ACC112 (cell line): ENCODE data around the gene LRWD1.
"Not testable (repeated sequence)": the region's sequence is repeated elsewhere in the genome, so short reads cannot be mapped to it uniquely, and the experiment has no call there.

ENCODE experiments used
- H2AFZ ChIP-seq: fragments of 200-600 bp; sonication (generic); one replicate; pipeline ENCODE4 v1.6.0; 2017; ENCODE audit warnings: antibody characterized with exemption, low read length; ENCODE audit not compliant: unreplicated experiment
- H3K27ac ChIP-seq: fragments of 200-600 bp; sonication (generic); 2 replicates; pipeline ENCODE4 v1.5.1; 2014; ENCODE audit warnings: low read depth, mild to moderate bottlenecking, antibody characterized with exemption, low read length, moderate library complexity
- H3K27me3 ChIP-seq: fragments of 200-600 bp; sonication (generic); 2 replicates; pipeline ENCODE4 v1.6.1; 2014; ENCODE audit warnings: mild to moderate bottlenecking, antibody characterized with exemption, low read length, moderate library complexity, mixed read lengths; ENCODE audit not compliant: insufficient read depth
- H3K36me3 ChIP-seq: fragments of 200-600 bp; sonication (generic); 2 replicates; pipeline ENCODE4 v1.6.1; 2016; ENCODE audit warnings: mild to moderate bottlenecking, antibody characterized with exemption, low read length, moderate library complexity, mixed read lengths; ENCODE audit not compliant: insufficient read depth
- H3K4me1 ChIP-seq: fragments of 200-600 bp; sonication (generic); one replicate; pipeline ENCODE4 v1.6.1; 2016; ENCODE audit warnings: low read length, mixed read lengths; ENCODE audit not compliant: insufficient read depth, unreplicated experiment, control insufficient read depth
- H3K4me3 ChIP-seq: fragments of 200-600 bp; sonication (generic); 2 replicates; pipeline ENCODE4 v1.5.1; 2014; ENCODE audit warnings: mild to moderate bottlenecking, low read depth, low read length
- H3K79me2 ChIP-seq: fragments of 200-600 bp; sonication (generic); one replicate; pipeline ENCODE4 v1.6.0; 2016; ENCODE audit warnings: low read length; ENCODE audit not compliant: control insufficient read depth, unreplicated experiment, insufficient read depth

The LRWD1 gene

GRCh38 chr7:102481962-102482361 is 17.2 kb downstream of the LRWD1 start:
- not testable (repeated sequence) for H3K4me1 ChIP-seq, H3K36me3 ChIP-seq, H3K79me2 ChIP-seq, H3K27me3 ChIP-seq, H3K27ac ChIP-seq, H3K4me3 ChIP-seq, H2AFZ ChIP-seq

GRCh38 chr7:102484317-102484716 is 19.5 kb downstream of the LRWD1 start:
- H3K27me3 ChIP-seq, H3K79me2 ChIP-seq, H3K27ac ChIP-seq, H3K4me3 ChIP-seq, H3K36me3 ChIP-seq, H3K4me1 ChIP-seq, H2AFZ ChIP-seq: not testable (repeated sequence)

- not testable (repeated sequence) for H2AFZ ChIP-seq, H3K4me1 ChIP-seq, H3K79me2 ChIP-seq, H3K36me3 ChIP-seq, H3K4me3 ChIP-seq, H3K27me3 ChIP-seq, H3K27ac ChIP-seq
Observed at GRCh38 chr7:102490529-102491075, 25.8 kb downstream of the LRWD1 start.

- H3K79me2 ChIP-seq, H2AFZ ChIP-seq, H3K4me3 ChIP-seq, H3K27me3 ChIP-seq, H3K36me3 ChIP-seq, H3K27ac ChIP-seq, H3K4me1 ChIP-seq: not testable (repeated sequence)
Observed at GRCh38 chr7:102493220-102493935, 28.6 kb downstream of the LRWD1 start.

- not testable (repeated sequence) for H3K27me3 ChIP-seq, H2AFZ ChIP-seq, H3K4me3 ChIP-seq, H3K4me1 ChIP-seq, H3K27ac ChIP-seq, H3K36me3 ChIP-seq, H3K79me2 ChIP-seq
Observed at GRCh38 chr7:102494026-102494425, 29.2 kb downstream of the LRWD1 start.

GRCh38 chr7:102494473-102495149 is 29.8 kb downstream of the LRWD1 start:
- H3K4me3 ChIP-seq, H3K27me3 ChIP-seq, H2AFZ ChIP-seq, H3K79me2 ChIP-seq, H3K36me3 ChIP-seq, H3K4me1 ChIP-seq, H3K27ac ChIP-seq: not testable (repeated sequence)

- H3K4me3 ChIP-seq, H3K36me3 ChIP-seq, H2AFZ ChIP-seq, H3K27me3 ChIP-seq, H3K27ac ChIP-seq, H3K4me1 ChIP-seq, H3K79me2 ChIP-seq: not testable (repeated sequence)
Observed at GRCh38 chr7:102496861-102497260, 32.1 kb downstream of the LRWD1 start.

GRCh38 chr7:102497308-102497707 is 32.5 kb downstream of the LRWD1 start:
- not testable (repeated sequence) for H3K27me3 ChIP-seq, H2AFZ ChIP-seq, H3K4me3 ChIP-seq, H3K36me3 ChIP-seq, H3K27ac ChIP-seq, H3K79me2 ChIP-seq, H3K4me1 ChIP-seq

GRCh38 chr7:102498321-102498720 is 33.5 kb downstream of the LRWD1 start:
- H3K4me1 ChIP-seq, H3K27me3 ChIP-seq, H3K36me3 ChIP-seq, H2AFZ ChIP-seq, H3K4me3 ChIP-seq, H3K27ac ChIP-seq, H3K79me2 ChIP-seq: not testable (repeated sequence)

GRCh38 chr7:102503141-102503540 is 38.4 kb downstream of the LRWD1 start:
- not testable (repeated sequence) for H3K27ac ChIP-seq, H3K4me1 ChIP-seq, H2AFZ ChIP-seq, H3K4me3 ChIP-seq, H3K36me3 ChIP-seq, H3K27me3 ChIP-seq, H3K79me2 ChIP-seq
